Measurements from ENCODE around the gene MRPS31.

GRCh38 chr13:40728595-40728994 is 42.4 kb downstream of the MRPS31 start:
- no peak for TF ChIP-seq CTCF (conservative IDR thresholded peaks at IDR 0.05; ENCODE audit: low read length)
- TF ChIP-seq EZH2phosphoT487 (IDR thresholded peaks at IDR 0.05; ENCODE audit: borderline replicate concordance, low read depth, low read length), result no peak

Measured in OCI-LY7 (cell line).